ENCODE data around the gene MAST4. TPM values are rescaled to one million over a fixed set of nuclear protein-coding genes. Genes with fewer than 3 reads are reported as not detected.

MAST4 gene
- total and polyA plus RNA-seq, 2 of the 13 experiments (the other 11 are each of a cell fraction or from before 2014, with no cell fraction given), result 3.4 to 3.7 TPM

GRCh38 chr5:67003935-67004729 is 407.9 kb downstream of the MAST4 start (continued):
- TF ChIP-seq, protein P1, sequence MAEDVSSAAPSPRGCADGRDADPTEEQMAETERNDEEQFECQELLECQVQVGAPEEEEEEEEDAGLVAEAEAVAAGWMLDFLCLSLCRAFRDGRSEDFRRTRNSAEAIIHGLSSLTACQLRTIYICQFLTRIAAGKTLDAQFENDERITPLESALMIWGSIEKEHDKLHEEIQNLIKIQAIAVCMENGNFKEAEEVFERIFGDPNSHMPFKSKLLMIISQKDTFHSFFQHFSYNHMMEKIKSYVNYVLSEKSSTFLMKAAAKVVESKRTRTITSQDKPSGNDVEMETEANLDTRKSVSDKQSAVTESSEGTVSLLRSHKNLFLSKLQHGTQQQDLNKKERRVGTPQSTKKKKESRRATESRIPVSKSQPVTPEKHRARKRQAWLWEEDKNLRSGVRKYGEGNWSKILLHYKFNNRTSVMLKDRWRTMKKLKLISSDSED (CRISPR knock-in tag; IDR thresholded peaks at IDR 0.05), result no peak
- no peak for TF ChIP-seq ZNF296 (CRISPR knock-in tag; conservative IDR thresholded peaks at IDR 0.05)
- TF ChIP-seq ZNF337 (CRISPR knock-in tag; IDR thresholded peaks at IDR 0.05; ENCODE audit: borderline replicate concordance, low read depth), result no peak
- no peak for TF ChIP-seq ZZZ3 (CRISPR knock-in tag; IDR thresholded peaks at IDR 0.05; ENCODE audit: borderline replicate concordance)
- no peak for TF ChIP-seq DNMT1 (CRISPR knock-in tag; IDR thresholded peaks at IDR 0.05)
- peak; percentile 29; the same call in 1 of the 2 replicates for TF ChIP-seq HOMEZ (CRISPR knock-in tag; IDR thresholded peaks at IDR 0.05; ENCODE audit: low read depth)
- TF ChIP-seq MIER3 (CRISPR knock-in tag; IDR thresholded peaks at IDR 0.05; ENCODE audit: borderline replicate concordance), result no peak
- peak; percentile 48; the same call in 1 of the 2 replicates for TF ChIP-seq YEATS4 (CRISPR knock-in tag; IDR thresholded peaks at IDR 0.05; ENCODE audit: borderline replicate concordance)
- TF ChIP-seq ZNF615 (CRISPR knock-in tag; IDR thresholded peaks at IDR 0.05; ENCODE audit: borderline replicate concordance), result no peak
- peak; percentile 71; the same call in 1 of the 2 replicates for TF ChIP-seq ZNF430 (CRISPR knock-in tag; IDR thresholded peaks at IDR 0.05)
- TF ChIP-seq ZNF10 (CRISPR knock-in tag; IDR thresholded peaks at IDR 0.05; ENCODE audit: borderline replicate concordance, low read depth), result no peak
- TF ChIP-seq TFE3 (CRISPR knock-in tag; IDR thresholded peaks at IDR 0.05), result no peak
- TF ChIP-seq SSRP1 (CRISPR knock-in tag; IDR thresholded peaks at IDR 0.05), result no peak
- peak; percentile 64; the same call in 1 of the 2 replicates for TF ChIP-seq ZFP91 (CRISPR knock-in tag; IDR thresholded peaks at IDR 0.05; ENCODE audit: borderline replicate concordance)
- TF ChIP-seq, protein P2, sequence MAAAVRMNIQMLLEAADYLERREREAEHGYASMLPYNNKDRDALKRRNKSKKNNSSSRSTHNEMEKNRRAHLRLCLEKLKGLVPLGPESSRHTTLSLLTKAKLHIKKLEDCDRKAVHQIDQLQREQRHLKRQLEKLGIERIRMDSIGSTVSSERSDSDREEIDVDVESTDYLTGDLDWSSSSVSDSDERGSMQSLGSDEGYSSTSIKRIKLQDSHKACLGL (CRISPR knock-in tag; IDR thresholded peaks at IDR 0.05), result no peak
- TF ChIP-seq ZKSCAN5 (CRISPR knock-in tag; IDR thresholded peaks at IDR 0.05), result no peak
- no peak for TF ChIP-seq AGO1 (IDR thresholded peaks at IDR 0.05; ENCODE audit: low read depth, low read length, poor library complexity, severe bottlenecking)
- TF ChIP-seq ZNF780A (CRISPR knock-in tag; IDR thresholded peaks at IDR 0.05), result no peak
- TF ChIP-seq PITX1 (CRISPR knock-in tag; IDR thresholded peaks at IDR 0.05), result 0 out of 2 replicates have a peak, but pooled peaks have one; percentile 31
- TF ChIP-seq, protein P3, sequence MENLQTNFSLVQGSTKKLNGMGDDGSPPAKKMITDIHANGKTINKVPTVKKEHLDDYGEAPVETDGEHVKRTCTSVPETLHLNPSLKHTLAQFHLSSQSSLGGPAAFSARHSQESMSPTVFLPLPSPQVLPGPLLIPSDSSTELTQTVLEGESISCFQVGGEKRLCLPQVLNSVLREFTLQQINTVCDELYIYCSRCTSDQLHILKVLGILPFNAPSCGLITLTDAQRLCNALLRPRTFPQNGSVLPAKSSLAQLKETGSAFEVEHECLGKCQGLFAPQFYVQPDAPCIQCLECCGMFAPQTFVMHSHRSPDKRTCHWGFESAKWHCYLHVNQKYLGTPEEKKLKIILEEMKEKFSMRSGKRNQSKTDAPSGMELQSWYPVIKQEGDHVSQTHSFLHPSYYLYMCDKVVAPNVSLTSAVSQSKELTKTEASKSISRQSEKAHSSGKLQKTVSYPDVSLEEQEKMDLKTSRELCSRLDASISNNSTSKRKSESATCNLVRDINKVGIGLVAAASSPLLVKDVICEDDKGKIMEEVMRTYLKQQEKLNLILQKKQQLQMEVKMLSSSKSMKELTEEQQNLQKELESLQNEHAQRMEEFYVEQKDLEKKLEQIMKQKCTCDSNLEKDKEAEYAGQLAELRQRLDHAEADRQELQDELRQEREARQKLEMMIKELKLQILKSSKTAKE (CRISPR knock-in tag; IDR thresholded peaks at IDR 0.05; ENCODE audit: borderline replicate concordance), result no peak

All from HepG2 (cell line).